GM13977 (cell line): ENCODE measurements around the gene MAP3K1.

Experiments used
- DNase-seq: peaks from one replicate; pipeline ENCODE4 v3.0.0; 2012; ENCODE audit warnings: low spot score
- CTCF ChIP-seq: IDR thresholded peaks from 2 replicates; pipeline ENCODE4 v1.5.1; 2012; ENCODE audit warnings: mild to moderate bottlenecking, control low read depth; ENCODE audit not compliant: insufficient read depth; ENCODE audit errors: extremely low read depth, missing control alignments
- in situ Hi-C: fragments of 300-500 bp; cut with MboI; formaldehyde crosslinking; loops from one replicate; pipeline ENCODE4 v1.12.0; 2022; ENCODE audit warnings: low sequenced_read_pairs, low pct_unique_long_range_greater_than_20kb, mixed read lengths, inconsistent platforms; ENCODE audit not compliant: unreplicated experiment

MAP3K1 gene

GRCh38 chr5:56918054-56918453, 102.7 kb downstream of the MAP3K1 start:
- TF ChIP-seq CTCF: no peak
- in situ Hi-C loops: loop anchor here (25.0 kb wide), 1 partner anchor 294 kb away; no protein-coding TSS in a partner anchor
- DNase-seq: no peak

GRCh38 chr5:56919942-56920662, 104.8 kb downstream of the MAP3K1 start:
- in situ Hi-C loops: loop anchor here (25.0 kb wide), 1 partner anchor 292 kb away; no protein-coding TSS in a partner anchor
- no peak for TF ChIP-seq CTCF
- DNase-seq: no peak

- TF ChIP-seq CTCF: no peak
- in situ Hi-C loops: loop anchor here (25.0 kb wide), 1 partner anchor 289 kb away; no protein-coding TSS in a partner anchor
- no peak for DNase-seq
These were observed 107.6 kb downstream of the MAP3K1 start for GRCh38 chr5:56922922-56923321.

GRCh38 chr5:56934325-56934724, 119.0 kb downstream of the MAP3K1 start:
- in situ Hi-C loops: no loop called here
- TF ChIP-seq CTCF: no peak
- no peak for DNase-seq

- DNase-seq: no peak
- no peak for TF ChIP-seq CTCF
- in situ Hi-C loops: no loop called here
These were observed 123.5 kb downstream of the MAP3K1 start for GRCh38 chr5:56938858-56939257.

GRCh38 chr5:56941981-56942380, 126.6 kb downstream of the MAP3K1 start:
- in situ Hi-C loops: no loop called here
- TF ChIP-seq CTCF: no peak
- DNase-seq: no peak
